Peyer's patch (tissue), 4 donors: ENCODE data around the gene PAPSS2.

Experiments used
- CTCF ChIP-seq, 6 experiments: fragments of 450-650 bp in 4 of 6; fragments of 200-600 bp in 2 of 6; sonication (generic) in 1 of 6; IDR thresholded peaks; one replicate each; pipeline ENCODE4 v1.5.1; 2017 to 2019; ENCODE audit warnings: antibody characterized with exemption in 6 of 6, mild to moderate bottlenecking in 3 of 6, moderate library complexity in 1 of 6
- POLR2A ChIP-seq, 2 donors: fragments of 450-650 bp; IDR thresholded peaks; one replicate each; pipeline ENCODE4 v1.5.1; 2017; ENCODE audit warnings: antibody characterized with exemption in 2 of 2, mild to moderate bottlenecking in 2 of 2, moderate library complexity in 2 of 2

- TF ChIP-seq CTCF (IDR thresholded peaks at IDR 0.05) (no peak), POLR2A (IDR thresholded peaks at IDR 0.05) (no peak)
Measured at GRCh38 chr10:87722716-87723115, 63.0 kb downstream of the PAPSS2 start.
